ENCODE results near the gene AEBP1.

GRCh38 chr7:44057181-44057848, 46.8 kb upstream of the AEBP1 start:
- TF ChIP-seq, protein P1, sequence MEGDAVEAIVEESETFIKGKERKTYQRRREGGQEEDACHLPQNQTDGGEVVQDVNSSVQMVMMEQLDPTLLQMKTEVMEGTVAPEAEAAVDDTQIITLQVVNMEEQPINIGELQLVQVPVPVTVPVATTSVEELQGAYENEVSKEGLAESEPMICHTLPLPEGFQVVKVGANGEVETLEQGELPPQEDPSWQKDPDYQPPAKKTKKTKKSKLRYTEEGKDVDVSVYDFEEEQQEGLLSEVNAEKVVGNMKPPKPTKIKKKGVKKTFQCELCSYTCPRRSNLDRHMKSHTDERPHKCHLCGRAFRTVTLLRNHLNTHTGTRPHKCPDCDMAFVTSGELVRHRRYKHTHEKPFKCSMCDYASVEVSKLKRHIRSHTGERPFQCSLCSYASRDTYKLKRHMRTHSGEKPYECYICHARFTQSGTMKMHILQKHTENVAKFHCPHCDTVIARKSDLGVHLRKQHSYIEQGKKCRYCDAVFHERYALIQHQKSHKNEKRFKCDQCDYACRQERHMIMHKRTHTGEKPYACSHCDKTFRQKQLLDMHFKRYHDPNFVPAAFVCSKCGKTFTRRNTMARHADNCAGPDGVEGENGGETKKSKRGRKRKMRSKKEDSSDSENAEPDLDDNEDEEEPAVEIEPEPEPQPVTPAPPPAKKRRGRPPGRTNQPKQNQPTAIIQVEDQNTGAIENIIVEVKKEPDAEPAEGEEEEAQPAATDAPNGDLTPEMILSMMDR (IDR thresholded peaks at IDR 0.05; ENCODE audit: insufficient read depth, low read depth, low read length) = no peak
- TF ChIP-seq EZH2 (IDR thresholded peaks at IDR 0.05; ENCODE audit: insufficient read depth, low read length) = no peak

Data from astrocyte (in vitro differentiated cells and primary cell).